GM21381 (cell line): ENCODE data around the gene PDYN.

Experiments used
- ATAC-seq: cut with Tn5 transposase; IDR thresholded peaks from one replicate; pipeline ENCODE4 v1.9.1; 2021; ENCODE audit warnings: mild to moderate bottlenecking, moderate library complexity; ENCODE audit not compliant: unreplicated experiment

Gene PDYN

GRCh38 chr20:1995531-1996310, 1.9 kb upstream of the PDYN start:
- ATAC-seq: no peak

- no peak for ATAC-seq
These were observed 769 bp upstream of the PDYN start for GRCh38 chr20:1994627-1995026.

- no peak for ATAC-seq
These were observed 1.3 kb downstream of the PDYN start for GRCh38 chr20:1992359-1993110.

- ATAC-seq: no peak
These were observed 6.0 kb downstream of the PDYN start for GRCh38 chr20:1987826-1988225.

GRCh38 chr20:1983301-1983700, 10.6 kb downstream of the PDYN start:
- no peak for ATAC-seq

GRCh38 chr20:1982686-1983085, 11.2 kb downstream of the PDYN start:
- ATAC-seq: no peak

- ATAC-seq: no peak
These were observed 14.6 kb downstream of the PDYN start for GRCh38 chr20:1979106-1979778.

- no peak for ATAC-seq
These were observed 18.6 kb downstream of the PDYN start for GRCh38 chr20:1975291-1975690.

- ATAC-seq: no peak
These were observed 20.0 kb downstream of the PDYN start for GRCh38 chr20:1973601-1974440.

GRCh38 chr20:1971893-1972586, 21.8 kb downstream of the PDYN start:
- ATAC-seq: no peak

GRCh38 chr20:1968964-1969363, 24.9 kb downstream of the PDYN start:
- no peak for ATAC-seq

- peak; percentile 61 for ATAC-seq
These were observed 28.1 kb downstream of the PDYN start for GRCh38 chr20:1965520-1966351.

GRCh38 chr20:1964659-1965405, 29.0 kb downstream of the PDYN start:
- ATAC-seq: no peak

GRCh38 chr20:1964061-1964460, 29.8 kb downstream of the PDYN start:
- no peak for ATAC-seq

- no peak for ATAC-seq
These were observed 32.5 kb downstream of the PDYN start for GRCh38 chr20:1961374-1961773.

GRCh38 chr20:1959156-1959555, 34.7 kb downstream of the PDYN start:
- no peak for ATAC-seq

GRCh38 chr20:1958426-1958825, 35.4 kb downstream of the PDYN start:
- no peak for ATAC-seq

GRCh38 chr20:1955217-1955616, 38.6 kb downstream of the PDYN start:
- ATAC-seq: no peak

GRCh38 chr20:1953621-1954020, 40.2 kb downstream of the PDYN start:
- no peak for ATAC-seq
